Activated CD8-positive, alpha-beta T cell treated with anti-CD3 and anti-CD28 coated beads for 36 hours (primary cell): ENCODE measurements around the gene CNRIP1. TPM values are rescaled to one million over a fixed set of nuclear protein-coding genes. Genes with fewer than 3 reads are reported as not detected.
A peak's percentile ranks its signal among the peaks of the same experiment; 100 is the strongest.

Experiments used
- ATAC-seq: fragments of 200-7000 bp; cut with Tn5 transposase; one replicate; pipeline ENCODE4 v1.10.0; 2021; ENCODE audit warnings: mild to moderate bottlenecking, moderate library complexity
- CTCF ChIA-PET: fragments of 350-600 bp; sonication (Branson Sonifier 250); formaldehyde crosslinking; loops from one replicate; lab custom pipeline; 2021; ENCODE audit warnings: antibody characterized with exemption; lab: Charles Lee
- POLR2A ChIA-PET: fragments of 350-600 bp; sonication (Branson Sonifier 250); formaldehyde crosslinking; loops from one replicate; lab custom pipeline; 2021; ENCODE audit warnings: antibody characterized with exemption; lab: Charles Lee
- DNase-seq: peaks from one replicate; pipeline ENCODE4 v3.0.0-alpha.2; 2020
- H3K27ac Mint-ChIP-seq: one replicate; pipeline ENCODE4 v1.8.0; 2021; ENCODE audit warnings: mild to moderate bottlenecking, mixed read lengths
- H3K27me3 Mint-ChIP-seq: one replicate; pipeline ENCODE4 v1.8.0; 2021; ENCODE audit warnings: mixed read lengths
- H3K36me3 Mint-ChIP-seq: one replicate; pipeline ENCODE4 v1.8.0; 2021; ENCODE audit warnings: low read depth, mixed read lengths
- H3K4me1 Mint-ChIP-seq: one replicate; pipeline ENCODE4 v1.8.0; 2021; ENCODE audit warnings: low read depth, mixed read lengths
- H3K4me3 Mint-ChIP-seq: one replicate; pipeline ENCODE4 v1.8.0; 2021; ENCODE audit warnings: mild to moderate bottlenecking, moderate library complexity, mixed read lengths
- H3K9me3 Mint-ChIP-seq: one replicate; pipeline ENCODE4 v1.8.0; 2021; ENCODE audit warnings: mixed read lengths
- CTCF ChIP-seq: fragments of 200-600 bp; IDR thresholded peaks from one replicate; pipeline ENCODE4 v1.8.0; 2022; ENCODE audit warnings: antibody characterized with exemption, mild to moderate bottlenecking
- intact Hi-C: fragments of 100-400 bp; cut with micrococcal nuclease; formaldehyde crosslinking; loops from one replicate; pipeline ENCODE4 v1.10.0; 2022
- total RNA-seq, 2 experiments: library from RNA; stranded (reverse); gene quantifications; one replicate each; pipeline ENCODE4 v1.2.3, GENCODE V29; 2021

CNRIP1 gene
- total RNA-seq, 2 experiments from 2014 or later, result not detected

GRCh38 chr2:68333009-68333408 is 13.3 kb upstream of the CNRIP1 start:
- H3K27ac Mint-ChIP-seq, result no peak overlapping the region
- no peaks in the 10 kb centered on the region for H3K36me3 Mint-ChIP-seq
- no peak for TF ChIP-seq CTCF
- H3K4me3 Mint-ChIP-seq, result no peak overlapping the region
- H3K9me3 Mint-ChIP-seq, result no peaks in the 10 kb centered on the region
- intact Hi-C loops, result no loop called here
- ChIA-PET POLR2A (no interaction called here), CTCF (no interaction called here)
- peaks cover 17% of the 10 kb centered on the region for H3K27me3 Mint-ChIP-seq
- H3K4me1 Mint-ChIP-seq, result no peaks in the 10 kb centered on the region
- DNase-seq, result no peak
- ATAC-seq, result no peak

GRCh38 chr2:68330691-68331090 is 10.9 kb upstream of the CNRIP1 start:
- CTCF ChIA-PET, result interaction anchor here (1.0 kb wide), 1 partner anchor 111 kb away, joined by 3 read pairs; no protein-coding TSS in a partner anchor
- no peak overlapping the region for H3K27ac Mint-ChIP-seq
- peaks cover 21% of the 10 kb centered on the region for H3K27me3 Mint-ChIP-seq
- no peaks in the 10 kb centered on the region for H3K9me3 Mint-ChIP-seq
- intact Hi-C loops, result no loop called here
- no peaks in the 10 kb centered on the region for H3K4me1 Mint-ChIP-seq
- DNase-seq (peak; percentile 4), ATAC-seq (peak; percentile 65)
- no peak overlapping the region for H3K4me3 Mint-ChIP-seq
- POLR2A ChIA-PET, result no interaction called here
- H3K36me3 Mint-ChIP-seq, result no peaks in the 10 kb centered on the region
- no peak for TF ChIP-seq CTCF

GRCh38 chr2:68328901-68329300 is 9.2 kb upstream of the CNRIP1 start:
- ChIA-PET POLR2A (no interaction called here), CTCF (no interaction called here)
- peaks cover 30% of the 10 kb centered on the region for H3K27me3 Mint-ChIP-seq
- H3K27ac Mint-ChIP-seq, result no peak overlapping the region
- no peaks in the 10 kb centered on the region for H3K9me3 Mint-ChIP-seq
- intact Hi-C loops, result no loop called here
- H3K36me3 Mint-ChIP-seq, result no peaks in the 10 kb centered on the region
- TF ChIP-seq CTCF, result no peak
- H3K4me3 Mint-ChIP-seq, result no peak overlapping the region
- H3K4me1 Mint-ChIP-seq, result no peaks in the 10 kb centered on the region
- DNase-seq, result no peak
- ATAC-seq, result no peak

- H3K27me3 Mint-ChIP-seq, result peaks cover 41% of the 10 kb centered on the region
- H3K36me3 Mint-ChIP-seq, result no peaks in the 10 kb centered on the region
- ATAC-seq, result no peak
- H3K4me1 Mint-ChIP-seq, result peaks cover 4% of the 10 kb centered on the region
- no peak overlapping the region for H3K4me3 Mint-ChIP-seq
- no peak overlapping the region for H3K27ac Mint-ChIP-seq
- no peak for DNase-seq
- POLR2A ChIA-PET, result interaction anchor here (1.0 kb wide), 1 partner anchor 94 kb away, joined by 3 read pairs; no protein-coding TSS in a partner anchor
- CTCF ChIA-PET, result no interaction called here
- intact Hi-C loops, result no loop called here
- no peaks in the 10 kb centered on the region for H3K9me3 Mint-ChIP-seq
- TF ChIP-seq CTCF, result no peak
Observed at GRCh38 chr2:68325056-68325455, 5.3 kb upstream of the CNRIP1 start.

GRCh38 chr2:68320118-68320641 is 431 bp upstream of the CNRIP1 start:
- no peaks in the 10 kb centered on the region for H3K36me3 Mint-ChIP-seq
- DNase-seq (no peak), ATAC-seq (no peak)
- peak overlapping the region; percentile 64 for H3K4me3 Mint-ChIP-seq
- H3K4me1 Mint-ChIP-seq, result peaks cover 8% of the 10 kb centered on the region
- peaks cover 58% of the 10 kb centered on the region for H3K27me3 Mint-ChIP-seq
- CTCF ChIA-PET, result interaction anchor here (0.6 to 2.0 kb wide), 3 partner anchors 28 to 151 kb away, joined by 3 to 5 read pairs (median 3); no protein-coding TSS in a partner anchor
- TF ChIP-seq CTCF, result no peak
- H3K27ac Mint-ChIP-seq, result no peak overlapping the region
- intact Hi-C loops, result no loop called here
- POLR2A ChIA-PET, result no interaction called here
- H3K9me3 Mint-ChIP-seq, result no peaks in the 10 kb centered on the region
